ENCODE data around the gene ZNF629. TPM values are rescaled to one million over a fixed set of nuclear protein-coding genes. Genes with fewer than 3 reads are reported as not detected.

Gene ZNF629
- total RNA-seq, 4 donors from 2014 or later, result 10.9 to 18.1 (median 16.0) TPM

DNA sequence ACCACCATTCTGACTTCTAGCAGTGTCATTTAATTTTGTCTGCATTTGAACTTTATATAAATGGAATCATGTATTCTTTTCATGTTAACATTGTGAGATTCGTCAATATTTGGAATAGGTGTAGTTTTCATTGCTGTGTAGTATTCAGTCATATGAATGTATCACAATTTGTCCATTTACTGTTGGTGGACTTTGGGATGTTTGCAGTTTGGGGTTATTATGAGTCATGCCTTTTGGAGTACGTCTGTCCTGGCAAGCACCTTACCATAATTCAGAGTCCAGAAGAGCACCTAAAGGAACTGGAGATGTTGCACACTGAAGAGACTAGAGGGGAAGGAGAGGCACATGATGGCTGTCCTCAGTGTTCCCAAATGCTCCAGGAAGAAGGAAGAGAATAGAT, 41.9 kb downstream of the ZNF629 start:
- no peak for TF ChIP-seq POLR2A (IDR thresholded peaks at IDR 0.05)
- TF ChIP-seq, protein P1, sequence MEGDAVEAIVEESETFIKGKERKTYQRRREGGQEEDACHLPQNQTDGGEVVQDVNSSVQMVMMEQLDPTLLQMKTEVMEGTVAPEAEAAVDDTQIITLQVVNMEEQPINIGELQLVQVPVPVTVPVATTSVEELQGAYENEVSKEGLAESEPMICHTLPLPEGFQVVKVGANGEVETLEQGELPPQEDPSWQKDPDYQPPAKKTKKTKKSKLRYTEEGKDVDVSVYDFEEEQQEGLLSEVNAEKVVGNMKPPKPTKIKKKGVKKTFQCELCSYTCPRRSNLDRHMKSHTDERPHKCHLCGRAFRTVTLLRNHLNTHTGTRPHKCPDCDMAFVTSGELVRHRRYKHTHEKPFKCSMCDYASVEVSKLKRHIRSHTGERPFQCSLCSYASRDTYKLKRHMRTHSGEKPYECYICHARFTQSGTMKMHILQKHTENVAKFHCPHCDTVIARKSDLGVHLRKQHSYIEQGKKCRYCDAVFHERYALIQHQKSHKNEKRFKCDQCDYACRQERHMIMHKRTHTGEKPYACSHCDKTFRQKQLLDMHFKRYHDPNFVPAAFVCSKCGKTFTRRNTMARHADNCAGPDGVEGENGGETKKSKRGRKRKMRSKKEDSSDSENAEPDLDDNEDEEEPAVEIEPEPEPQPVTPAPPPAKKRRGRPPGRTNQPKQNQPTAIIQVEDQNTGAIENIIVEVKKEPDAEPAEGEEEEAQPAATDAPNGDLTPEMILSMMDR (IDR thresholded peaks at IDR 0.05), result no peak
- H3K4me3 ChIP-seq (ENCODE audit: low read depth, poor library complexity, severe bottlenecking), result no peak overlapping the region
- 68% methylated on average over 2 of the region's 2 CpGs for WGBS, 2 donors
- intact Hi-C loops (cut with DNase I; ENCODE audit: low total_unique reads), result no loop called here
- DNase-seq (ENCODE audit: low spot score in 2 of 2), result no peak

GRCh38 chr16:30744183-30744582, 42.8 kb downstream of the ZNF629 start:
- TF ChIP-seq POLR2A (IDR thresholded peaks at IDR 0.05), result no peak
- TF ChIP-seq, protein P1 (IDR thresholded peaks at IDR 0.05), result no peak
- WGBS, 2 donors, result 83 to 85% methylated on average over 2 of the region's 2 CpGs
- intact Hi-C loops (cut with DNase I; ENCODE audit: low total_unique reads), result no loop called here

DNA sequence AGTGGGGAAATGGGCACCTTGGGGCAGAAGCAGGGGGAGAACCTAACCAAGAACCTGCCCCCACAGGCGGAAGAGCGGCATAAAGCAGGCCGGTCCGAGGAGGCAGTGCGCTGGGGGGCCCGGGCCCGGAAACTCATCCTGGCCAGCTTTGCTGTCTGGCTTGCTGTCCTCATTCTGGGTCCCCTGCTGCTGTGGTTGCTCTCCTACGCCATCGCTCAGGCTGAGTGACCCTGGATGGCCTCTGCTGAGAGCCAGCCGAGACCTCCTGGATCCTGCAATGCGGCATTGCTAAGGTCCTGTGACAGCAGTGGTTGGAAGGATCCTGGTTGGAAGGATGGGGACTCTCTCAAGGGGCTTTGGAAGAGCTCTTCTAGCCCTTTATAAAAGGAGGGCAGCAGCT, 43.3 kb downstream of the ZNF629 start:
- no peak overlapping the region for H3K4me3 ChIP-seq (ENCODE audit: low read depth, poor library complexity, severe bottlenecking)
- TF ChIP-seq, protein P1 (IDR thresholded peaks at IDR 0.05), result no peak
- no peak for TF ChIP-seq POLR2A (IDR thresholded peaks at IDR 0.05)
- 86 to 88% methylated on average over 11 of the region's 11 CpGs for WGBS, 2 donors
- intact Hi-C loops (cut with DNase I; ENCODE audit: low total_unique reads), result no loop called here
- DNase-seq (ENCODE audit: low spot score in 2 of 2), result no peak

More at GRCh38 chr16:30744183-30744582, 42.8 kb downstream of the ZNF629 start:
- no peak overlapping the region for H3K4me3 ChIP-seq (ENCODE audit: low read depth, poor library complexity, severe bottlenecking)
- DNase-seq (ENCODE audit: low spot score in 2 of 2), result no peak

DNA sequence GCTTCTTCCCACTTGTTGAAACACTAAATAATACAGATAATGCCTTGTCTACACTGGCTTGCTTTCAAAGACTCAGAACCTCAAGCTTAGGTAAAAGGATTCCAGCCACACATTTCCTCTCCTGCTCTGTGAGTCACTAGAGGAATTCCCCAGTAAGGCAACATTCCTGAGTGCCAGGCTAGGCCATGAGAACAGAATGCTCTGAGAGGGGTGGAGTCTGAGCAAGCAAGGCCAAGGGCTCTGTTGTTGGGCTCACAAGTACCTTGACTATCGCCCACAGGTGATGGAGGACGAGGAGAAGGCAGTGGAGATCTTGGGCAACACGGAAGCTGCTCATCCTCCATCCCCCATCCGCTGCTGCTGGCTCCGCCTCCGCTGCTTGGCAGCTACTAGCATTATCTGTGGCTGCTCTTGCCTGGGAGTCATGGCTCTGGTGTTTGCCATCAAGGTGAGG, 45.5 kb downstream of the ZNF629 start:
- WGBS, 2 donors, result 49 to 65% methylated on average over 6 of the region's 6 CpGs
- intact Hi-C loops (cut with DNase I; ENCODE audit: low total_unique reads), result no loop called here
- TF ChIP-seq POLR2A (IDR thresholded peaks at IDR 0.05), result no peak
- TF ChIP-seq, protein P1 (IDR thresholded peaks at IDR 0.05), result no peak
- peak in 1 of 2 donors; percentile 75 for DNase-seq (ENCODE audit: low spot score in 2 of 2)
- H3K4me3 ChIP-seq (ENCODE audit: low read depth, poor library complexity, severe bottlenecking), result no peak overlapping the region

DNA sequence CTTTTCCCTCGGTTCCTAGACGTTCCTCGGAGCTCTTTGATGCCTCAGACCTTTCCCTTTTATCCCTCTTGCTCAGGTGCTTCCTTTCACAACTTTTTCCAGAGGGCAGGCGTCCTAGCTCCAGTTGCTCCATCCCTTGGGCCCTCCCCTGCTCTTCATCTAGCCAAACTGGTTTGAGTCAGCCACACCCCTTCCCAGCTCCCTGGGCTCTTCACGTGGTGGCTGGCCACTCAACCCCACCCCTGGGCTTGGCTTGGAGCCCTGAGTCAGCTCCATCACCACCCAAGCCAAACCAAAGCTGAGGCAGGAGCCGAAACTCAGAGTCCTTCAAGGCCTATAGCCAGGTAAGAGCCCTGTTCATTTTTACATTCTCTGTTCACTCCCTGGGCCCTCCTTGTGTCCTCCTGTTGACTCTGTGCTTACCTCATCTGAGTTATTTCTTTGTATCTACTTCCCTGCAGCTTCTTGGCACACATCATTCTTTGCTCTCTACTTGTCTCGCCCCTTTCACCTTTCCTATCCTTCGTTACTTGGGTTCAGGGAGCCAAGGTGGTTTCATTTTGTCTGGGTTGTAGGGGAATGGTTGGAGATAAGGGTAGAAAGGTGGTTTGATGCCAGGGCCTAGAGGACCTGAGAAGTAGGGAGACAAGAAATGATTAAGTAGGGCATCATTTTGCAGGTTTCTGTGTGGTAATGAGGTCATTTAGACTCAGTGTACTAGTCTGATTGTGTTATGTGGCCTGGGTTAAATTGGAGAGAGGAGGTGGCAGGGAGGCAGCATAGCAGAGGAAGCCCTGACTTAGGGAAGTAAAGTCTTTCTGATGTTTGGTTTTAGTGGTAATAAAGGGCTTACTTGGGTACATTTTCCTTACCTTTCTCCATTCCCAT, 46.4 kb downstream of the ZNF629 start:
- intact Hi-C loops (cut with DNase I; ENCODE audit: low total_unique reads), result no loop called here
- 21 to 24% methylated on average over 8 of the region's 8 CpGs for WGBS, 2 donors
- no peak for TF ChIP-seq POLR2A (IDR thresholded peaks at IDR 0.05)
- TF ChIP-seq, protein P1 (IDR thresholded peaks at IDR 0.05), result no peak
- peak; percentile 96 to 97 for DNase-seq (ENCODE audit: low spot score in 2 of 2)
- H3K4me3 ChIP-seq (ENCODE audit: low read depth, poor library complexity, severe bottlenecking), result no peak overlapping the region
